ENCODE results near the gene SPRYD3.
"Not testable (repeated sequence)": the region's sequence is repeated elsewhere in the genome, so short reads cannot be mapped to it uniquely, and the experiment has no call there.

The SPRYD3 gene

DNA sequence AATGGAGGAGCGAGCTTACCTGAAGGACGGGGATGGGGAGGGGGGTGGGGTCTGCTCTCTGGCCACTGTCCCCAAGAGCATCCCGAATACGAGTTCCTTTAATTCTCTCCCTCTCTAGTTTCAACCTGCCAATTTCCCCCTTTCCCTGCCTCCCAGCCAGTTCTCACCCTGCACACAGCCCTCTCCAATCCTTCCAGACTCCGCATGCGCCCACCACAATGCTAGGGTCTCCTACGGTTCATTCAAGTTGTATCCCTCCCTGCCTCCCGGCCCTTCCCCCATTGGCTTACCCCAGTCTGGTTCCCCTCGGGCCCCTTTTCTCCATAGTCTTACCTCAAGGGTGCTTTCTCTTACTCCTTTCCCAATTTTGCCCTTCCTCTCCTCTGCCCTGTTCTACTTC lies 17.6 kb upstream of the SPRYD3 start:
- H3K4me3 ChIP-seq (ENCODE audit: low read depth, low read length), result peak overlapping the region; percentile 59
- TF ChIP-seq, protein P1, sequence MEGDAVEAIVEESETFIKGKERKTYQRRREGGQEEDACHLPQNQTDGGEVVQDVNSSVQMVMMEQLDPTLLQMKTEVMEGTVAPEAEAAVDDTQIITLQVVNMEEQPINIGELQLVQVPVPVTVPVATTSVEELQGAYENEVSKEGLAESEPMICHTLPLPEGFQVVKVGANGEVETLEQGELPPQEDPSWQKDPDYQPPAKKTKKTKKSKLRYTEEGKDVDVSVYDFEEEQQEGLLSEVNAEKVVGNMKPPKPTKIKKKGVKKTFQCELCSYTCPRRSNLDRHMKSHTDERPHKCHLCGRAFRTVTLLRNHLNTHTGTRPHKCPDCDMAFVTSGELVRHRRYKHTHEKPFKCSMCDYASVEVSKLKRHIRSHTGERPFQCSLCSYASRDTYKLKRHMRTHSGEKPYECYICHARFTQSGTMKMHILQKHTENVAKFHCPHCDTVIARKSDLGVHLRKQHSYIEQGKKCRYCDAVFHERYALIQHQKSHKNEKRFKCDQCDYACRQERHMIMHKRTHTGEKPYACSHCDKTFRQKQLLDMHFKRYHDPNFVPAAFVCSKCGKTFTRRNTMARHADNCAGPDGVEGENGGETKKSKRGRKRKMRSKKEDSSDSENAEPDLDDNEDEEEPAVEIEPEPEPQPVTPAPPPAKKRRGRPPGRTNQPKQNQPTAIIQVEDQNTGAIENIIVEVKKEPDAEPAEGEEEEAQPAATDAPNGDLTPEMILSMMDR (IDR thresholded peaks at IDR 0.05; ENCODE audit: low read depth, low read length), result no peak
- in situ Hi-C loops (cut with HindIII; ENCODE audit: low sequenced_read_pairs), result no loop called here
- no peak for DNase-seq (ENCODE audit: low read depth, low spot score)

DNA sequence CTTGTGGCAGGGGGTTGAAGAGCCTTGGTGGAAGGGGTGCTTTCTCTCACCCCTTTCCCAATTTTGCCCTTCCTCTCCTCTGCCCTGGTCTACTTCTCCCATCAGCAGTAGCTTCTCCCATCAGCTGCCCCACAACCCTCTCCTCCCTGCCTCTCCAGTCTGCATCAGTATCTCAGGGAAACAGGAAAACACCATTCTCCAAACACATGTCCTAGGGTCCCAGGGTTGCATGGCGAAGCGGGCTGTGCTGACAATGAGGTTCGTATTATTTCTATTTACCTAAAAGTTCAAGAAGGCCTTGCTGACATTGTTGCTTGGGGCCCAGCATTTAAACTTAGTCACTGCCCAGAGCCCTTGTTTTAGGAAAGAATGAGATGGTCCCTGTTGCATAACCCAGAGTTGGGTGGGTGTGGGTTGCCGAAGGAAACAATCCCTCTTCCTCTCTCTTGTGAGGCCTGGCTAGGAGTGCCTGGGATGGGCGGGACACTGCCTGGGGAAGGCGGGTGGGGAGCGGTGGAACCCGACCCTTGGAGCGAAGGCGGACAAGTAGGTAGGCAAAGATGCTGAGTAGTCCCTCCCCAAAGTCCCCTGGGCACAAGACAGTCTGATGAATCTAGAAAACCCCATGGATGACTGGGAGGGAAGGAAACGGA lies 17.0 kb upstream of the SPRYD3 start:
- in situ Hi-C loops (cut with HindIII; ENCODE audit: low sequenced_read_pairs), result no loop called here
- TF ChIP-seq, protein P1 (IDR thresholded peaks at IDR 0.05; ENCODE audit: low read depth, low read length), result no peak
- peak; percentile 23 for DNase-seq (ENCODE audit: low read depth, low spot score)
- peak overlapping the region; percentile 59 for H3K4me3 ChIP-seq (ENCODE audit: low read depth, low read length)

DNA sequence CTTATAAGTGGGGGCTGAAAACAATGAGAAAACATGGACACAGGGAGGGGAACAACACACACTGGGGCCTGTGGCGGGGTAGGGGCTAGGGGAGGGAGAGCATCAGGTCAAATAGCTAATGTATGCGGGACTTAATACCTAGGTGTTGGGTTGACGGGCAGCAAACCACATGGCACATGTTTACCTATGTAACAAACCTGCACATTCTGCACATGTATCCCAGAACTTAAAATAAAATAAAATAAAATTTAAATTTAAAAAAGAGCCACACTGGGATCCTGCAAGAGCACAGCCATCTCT lies 16.4 kb upstream of the SPRYD3 start:
- H3K4me3 ChIP-seq (ENCODE audit: low read depth, low read length); DNase-seq (ENCODE audit: low read depth, low spot score); in situ Hi-C loops (cut with HindIII; ENCODE audit: low sequenced_read_pairs): not testable (repeated sequence)

DNA sequence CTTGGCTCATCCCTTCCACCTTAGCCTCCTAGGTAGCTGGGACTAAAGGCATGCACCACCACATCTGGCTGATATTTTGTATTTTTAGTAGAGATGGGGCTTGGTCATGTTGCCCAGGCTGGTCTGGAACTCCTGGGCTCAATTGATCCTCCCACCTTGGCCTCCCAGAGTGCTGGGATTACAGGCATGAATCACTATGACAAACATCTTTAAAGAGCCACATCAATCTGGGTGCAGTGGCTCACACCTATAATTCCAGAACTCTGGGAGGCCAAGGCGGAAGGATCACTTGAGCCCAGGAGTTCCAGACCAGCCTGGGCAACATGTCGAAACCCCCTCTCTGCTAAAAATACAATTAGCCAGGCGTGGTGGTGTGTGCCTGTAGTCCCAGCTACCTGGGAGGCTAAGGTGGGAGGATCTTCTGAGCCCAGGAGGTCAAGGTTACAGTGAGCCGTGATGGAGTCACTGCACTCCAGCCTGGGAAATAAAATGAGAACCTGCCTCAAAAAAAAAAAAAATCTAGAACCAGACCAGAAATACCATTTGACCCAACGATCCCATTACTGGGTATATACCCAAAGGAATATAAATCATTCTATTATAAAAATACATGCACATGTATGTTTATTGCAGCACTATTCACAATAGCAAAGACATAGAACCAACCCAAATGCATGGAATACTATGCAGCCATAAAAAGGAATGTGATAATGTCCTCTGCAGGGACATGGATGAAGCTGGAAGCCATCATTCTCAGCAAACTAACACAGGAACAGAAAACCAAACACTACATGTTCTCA lies 15.8 kb upstream of the SPRYD3 start:
- in situ Hi-C loops (cut with HindIII; ENCODE audit: low sequenced_read_pairs); H3K4me3 ChIP-seq (ENCODE audit: low read depth, low read length); DNase-seq (ENCODE audit: low read depth, low spot score): not testable (repeated sequence)

DNA sequence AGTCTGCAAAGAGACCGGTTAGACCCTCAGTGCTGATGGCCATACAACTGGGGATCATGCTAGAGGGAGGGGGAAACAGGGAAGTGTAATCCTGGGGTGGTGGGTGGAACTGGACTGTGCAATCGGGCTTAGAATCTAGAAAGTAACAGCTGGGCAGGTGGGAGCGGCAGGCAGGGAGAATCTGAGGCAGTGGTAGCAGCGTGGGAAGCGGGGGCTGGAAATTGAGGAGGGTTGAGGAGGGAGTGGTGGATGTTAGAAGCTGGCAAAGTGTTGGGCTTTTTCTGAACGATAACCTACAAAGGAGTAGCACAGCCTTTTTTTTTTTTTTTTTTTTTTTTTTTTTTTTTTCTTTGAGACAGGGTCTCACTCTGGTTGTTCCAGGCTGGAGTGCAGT lies 15.2 kb upstream of the SPRYD3 start:
- DNase-seq (ENCODE audit: low read depth, low spot score), result no peak
- in situ Hi-C loops (cut with HindIII; ENCODE audit: low sequenced_read_pairs), result no loop called here
- TF ChIP-seq, protein P1 (IDR thresholded peaks at IDR 0.05; ENCODE audit: low read depth, low read length), result no peak
- H3K4me3 ChIP-seq (ENCODE audit: low read depth, low read length), result no peak overlapping the region

DNA sequence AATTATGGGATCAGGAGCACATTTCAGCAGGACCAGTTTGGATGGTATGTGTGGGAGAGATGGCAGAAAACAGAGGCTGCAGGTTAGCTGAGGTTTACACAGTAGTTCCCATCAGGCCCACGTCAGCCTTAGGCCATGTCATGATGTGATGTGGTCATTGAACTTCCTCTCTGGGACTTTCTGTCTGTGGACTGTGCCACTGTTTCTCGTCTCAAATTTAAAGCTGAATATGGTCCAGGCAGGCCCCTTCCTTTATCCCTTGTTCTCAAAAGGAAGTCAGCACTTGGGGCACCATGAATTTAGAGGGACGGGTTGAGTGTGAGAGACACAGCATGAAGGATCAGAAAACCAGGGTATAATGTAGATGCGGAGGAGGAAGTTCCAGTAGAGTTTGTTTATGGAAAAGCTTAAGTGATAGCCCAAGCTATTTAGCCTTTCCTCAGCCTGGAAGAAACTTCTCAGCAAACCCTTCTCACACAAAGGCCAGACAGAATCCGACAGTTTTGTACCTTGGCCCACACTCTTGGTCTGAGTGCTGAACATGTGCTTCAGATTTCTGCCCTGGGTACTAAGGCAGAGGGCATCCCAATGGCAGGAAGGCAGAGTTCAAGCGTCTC lies 14.7 kb upstream of the SPRYD3 start:
- H3K4me3 ChIP-seq (ENCODE audit: low read depth, low read length), result no peak overlapping the region
- in situ Hi-C loops (cut with HindIII; ENCODE audit: low sequenced_read_pairs), result no loop called here
- TF ChIP-seq, protein P1 (IDR thresholded peaks at IDR 0.05; ENCODE audit: low read depth, low read length), result no peak
- DNase-seq (ENCODE audit: low read depth, low spot score), result no peak

DNA sequence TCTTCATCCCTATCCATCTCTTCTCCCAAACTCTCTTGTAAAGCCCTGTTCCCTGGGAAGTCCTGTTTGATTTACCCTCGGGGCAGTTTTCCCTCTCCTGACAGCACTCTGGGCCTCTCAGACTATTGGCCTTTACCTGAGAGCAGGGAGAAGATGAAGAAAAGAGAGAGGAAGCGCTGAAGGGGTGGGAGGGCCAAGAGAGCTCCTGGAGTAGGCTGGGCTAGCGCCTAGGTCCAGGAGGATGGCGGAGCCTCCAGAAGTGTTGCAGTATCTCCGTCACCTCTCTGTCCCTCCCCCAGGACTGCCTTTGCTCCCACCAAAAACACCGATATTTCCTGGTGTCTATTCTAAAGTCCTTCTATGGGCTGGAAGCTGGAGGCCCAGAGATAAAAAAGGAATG lies 12.6 kb upstream of the SPRYD3 start:
- H3K4me3 ChIP-seq (ENCODE audit: low read depth, low read length), result no peak overlapping the region
- in situ Hi-C loops (cut with HindIII; ENCODE audit: low sequenced_read_pairs), result no loop called here
- TF ChIP-seq, protein P1 (IDR thresholded peaks at IDR 0.05; ENCODE audit: low read depth, low read length), result no peak
- DNase-seq (ENCODE audit: low read depth, low spot score), result no peak

All from astrocyte of the spinal cord (primary cell).